PC-3 (cell line): ENCODE results near the gene CEBPG. TPM values are rescaled to one million over a fixed set of nuclear protein-coding genes. Genes with fewer than 3 reads are reported as not detected.

Source experiments
- ATAC-seq: fragments of 200-7000 bp; cut with Tn5 transposase; 2 replicates; pipeline ENCODE4 v1.9.1; 2020; ENCODE audit warnings: mild to moderate bottlenecking, moderate library complexity
- BruUV-seq: library from RNA; stranded (reverse); fragments of 400-500 nt; replicated peaks from 2 replicates; lab custom pipeline; 2021; lab: Mats Ljungman, UMichigan
- CTCF ChIA-PET: fragments of 300-600 bp; sonication (Branson Sonifier 250); formaldehyde crosslinking; loops from one replicate; lab custom pipeline; 2022; ENCODE audit warnings: antibody characterized with exemption; lab: Charles Lee
- POLR2A ChIA-PET: fragments of 300-600 bp; sonication (Branson Sonifier 250); formaldehyde crosslinking; loops from one replicate; lab custom pipeline; 2022; ENCODE audit warnings: antibody characterized with exemption; ENCODE audit not compliant: unreplicated experiment; lab: Charles Lee
- DNase-seq: peaks from one replicate; pipeline ENCODE4 v3.0.0-alpha.2; 2015
- H2AFZ ChIP-seq: fragments of 300-600 bp; sonication (generic); 2 replicates; pipeline ENCODE4 v1.6.0; 2016; ENCODE audit warnings: antibody characterized with exemption, low read length
- H3F3A ChIP-seq: fragments of 300-600 bp; sonication (generic); one replicate; pipeline ENCODE4 v1.6.0; 2017; ENCODE audit warnings: antibody characterized with exemption, low read length, control low read depth, mild to moderate bottlenecking; ENCODE audit not compliant: unreplicated experiment
- H3K27ac ChIP-seq: fragments of 300-600 bp; sonication (generic); 2 replicates; pipeline ENCODE4 v1.5.1; 2016; ENCODE audit warnings: mild to moderate bottlenecking, low read length
- H3K27me3 ChIP-seq: fragments of 300-600 bp; sonication (generic); 2 replicates; pipeline ENCODE4 v1.6.1; 2016; ENCODE audit warnings: low read length, mixed read lengths
- H3K36me3 ChIP-seq: fragments of 300-600 bp; sonication (generic); 2 replicates; pipeline ENCODE4 v1.6.1; 2016; ENCODE audit warnings: low read depth, mixed run types, low read length, mixed read lengths
- H3K4me1 ChIP-seq: fragments of 300-600 bp; sonication (generic); 2 replicates; pipeline ENCODE4 v1.5.1; 2016; ENCODE audit warnings: low read length; ENCODE audit not compliant: insufficient read depth
- H3K4me2 ChIP-seq: fragments of 300-600 bp; sonication (generic); 2 replicates; pipeline ENCODE4 v1.6.0; 2016; ENCODE audit warnings: low read length
- H3K4me3 ChIP-seq: fragments of 300-600 bp; sonication (generic); 2 replicates; pipeline ENCODE4 v1.5.1; 2016; ENCODE audit warnings: mild to moderate bottlenecking, low read length, mixed read lengths
- H3K79me2 ChIP-seq: fragments of 300-600 bp; sonication (generic); 2 replicates; pipeline ENCODE4 v1.6.1; 2017; ENCODE audit warnings: low read length, mixed read lengths
- H3K9ac ChIP-seq: fragments of 300-600 bp; sonication (generic); 2 replicates; pipeline ENCODE4 v1.6.0; 2016; ENCODE audit warnings: mild to moderate bottlenecking, low read length
- H3K9me2 ChIP-seq: fragments of 300-600 bp; sonication (generic); replicated peaks from 2 replicates; pipeline ENCODE4 v1.6.1; 2016; ENCODE audit warnings: mixed run types, low read length, mixed read lengths
- H3K9me3 ChIP-seq: fragments of 300-600 bp; sonication (generic); 2 replicates; pipeline ENCODE4 v1.6.1; 2016; ENCODE audit warnings: low read length, mixed read lengths
- H4K20me1 ChIP-seq: fragments of 300-600 bp; sonication (generic); 2 replicates; pipeline ENCODE4 v1.6.1; 2016; ENCODE audit warnings: low read length, mixed read lengths
- CTCF ChIP-seq: fragments of 300-600 bp; sonication (generic); conservative IDR thresholded peaks from 2 replicates; pipeline ENCODE4 v1.5.1; 2017; ENCODE audit warnings: antibody characterized with exemption, low read depth, mild to moderate bottlenecking, low read length
- EZH2 ChIP-seq: fragments of 300-600 bp; sonication (generic); IDR thresholded peaks from one replicate; pipeline ENCODE4 v1.6.1; 2017; ENCODE audit warnings: antibody characterized with exemption, mild to moderate bottlenecking, low read length; ENCODE audit not compliant: unreplicated experiment
- EZH2phosphoT487 ChIP-seq: fragments of 300-600 bp; sonication (generic); IDR thresholded peaks from 2 replicates; pipeline ENCODE4 v1.6.1; 2018; ENCODE audit warnings: mild to moderate bottlenecking, antibody characterized with exemption, low read length, borderline replicate concordance
- intact Hi-C: fragments of 100-400 bp; cut with micrococcal nuclease; formaldehyde crosslinking; loops from 2 replicates; pipeline ENCODE4 v1.9.0; 2023
- total RNA-seq: library from RNA; depleted of rRNA; stranded (reverse); fragments of >200 nt; gene quantifications from 2 replicates; pipeline ENCODE4 v1.2.3, GENCODE V29; 2014

CEBPG gene
- total RNA-seq, 1 experiment from 2014 or later: 24.6 TPM

GRCh38 chr19:33408116-33408515, 34.6 kb downstream of the CEBPG start:
- ATAC-seq: no peak
- Histone ChIP-seq H3K9me3 (no peaks in the 10 kb centered on the region), H3K4me3 (no peak overlapping the region), H3K9ac (no peak overlapping the region), H3K27ac (no peak overlapping the region), H3K79me2 (no peaks in the 10 kb centered on the region), H3K4me1 (no peaks in the 10 kb centered on the region), H3K27me3 (no peaks in the 10 kb centered on the region), H3K36me3 (no peaks in the 10 kb centered on the region), H2AFZ (no peak overlapping the region), H4K20me1 (no peaks in the 10 kb centered on the region), H3F3A (no peaks in the 10 kb centered on the region), H3K4me2 (no peak overlapping the region), H3K9me2 (no peaks in the 10 kb centered on the region)
- ChIA-PET CTCF (no interaction called here), POLR2A (no interaction called here)
- DNase-seq: no peak
- TF ChIP-seq EZH2phosphoT487 (no peak), CTCF (no peak), EZH2 (no peak)
- intact Hi-C loops: no loop called here
- no TSS peak for BruUV-seq

- Histone ChIP-seq H3K4me1 (no peaks in the 10 kb centered on the region), H3K27me3 (no peaks in the 10 kb centered on the region), H3K9me2 (no peaks in the 10 kb centered on the region), H3K27ac (no peak overlapping the region), H3K4me3 (no peak overlapping the region), H3K79me2 (no peaks in the 10 kb centered on the region), H3F3A (no peaks in the 10 kb centered on the region), H2AFZ (no peak overlapping the region), H3K9ac (no peak overlapping the region), H3K36me3 (no peaks in the 10 kb centered on the region), H3K9me3 (no peaks in the 10 kb centered on the region), H3K4me2 (no peak overlapping the region), H4K20me1 (no peaks in the 10 kb centered on the region)
- DNase-seq: no peak
- ChIA-PET POLR2A (no interaction called here), CTCF (no interaction called here)
- TF ChIP-seq EZH2phosphoT487: no peak
- BruUV-seq: no TSS peak
- intact Hi-C loops: no loop called here
- no peak for ATAC-seq
Measured at GRCh38 chr19:33408538-33409434, 35.3 kb downstream of the CEBPG start.

GRCh38 chr19:33409906-33410685, 36.6 kb downstream of the CEBPG start:
- Histone ChIP-seq H3K9me3 (no peaks in the 10 kb centered on the region), H3K9ac (no peak overlapping the region), H3K27me3 (no peaks in the 10 kb centered on the region), H4K20me1 (no peaks in the 10 kb centered on the region), H3K36me3 (no peaks in the 10 kb centered on the region), H3K4me2 (no peak overlapping the region), H2AFZ (no peak overlapping the region), H3F3A (no peaks in the 10 kb centered on the region), H3K27ac (no peak overlapping the region), H3K4me1 (no peaks in the 10 kb centered on the region), H3K9me2 (no peaks in the 10 kb centered on the region), H3K79me2 (no peaks in the 10 kb centered on the region), H3K4me3 (no peak overlapping the region)
- ChIA-PET POLR2A (no interaction called here), CTCF (no interaction called here)
- intact Hi-C loops: no loop called here
- DNase-seq (no peak), ATAC-seq (no peak)
- no peak for TF ChIP-seq EZH2
- TF ChIP-seq CTCF: no peak
- TF ChIP-seq EZH2phosphoT487: no peak
- BruUV-seq: no TSS peak
